ENCODE results near the gene MYO16.
A peak's percentile ranks its signal among the peaks of the same experiment; 100 is the strongest.

Gene MYO16

GRCh38 chr13:108958013-108958376, 328.6 kb downstream of the MYO16 start:
- TF ChIP-seq, protein P1, sequence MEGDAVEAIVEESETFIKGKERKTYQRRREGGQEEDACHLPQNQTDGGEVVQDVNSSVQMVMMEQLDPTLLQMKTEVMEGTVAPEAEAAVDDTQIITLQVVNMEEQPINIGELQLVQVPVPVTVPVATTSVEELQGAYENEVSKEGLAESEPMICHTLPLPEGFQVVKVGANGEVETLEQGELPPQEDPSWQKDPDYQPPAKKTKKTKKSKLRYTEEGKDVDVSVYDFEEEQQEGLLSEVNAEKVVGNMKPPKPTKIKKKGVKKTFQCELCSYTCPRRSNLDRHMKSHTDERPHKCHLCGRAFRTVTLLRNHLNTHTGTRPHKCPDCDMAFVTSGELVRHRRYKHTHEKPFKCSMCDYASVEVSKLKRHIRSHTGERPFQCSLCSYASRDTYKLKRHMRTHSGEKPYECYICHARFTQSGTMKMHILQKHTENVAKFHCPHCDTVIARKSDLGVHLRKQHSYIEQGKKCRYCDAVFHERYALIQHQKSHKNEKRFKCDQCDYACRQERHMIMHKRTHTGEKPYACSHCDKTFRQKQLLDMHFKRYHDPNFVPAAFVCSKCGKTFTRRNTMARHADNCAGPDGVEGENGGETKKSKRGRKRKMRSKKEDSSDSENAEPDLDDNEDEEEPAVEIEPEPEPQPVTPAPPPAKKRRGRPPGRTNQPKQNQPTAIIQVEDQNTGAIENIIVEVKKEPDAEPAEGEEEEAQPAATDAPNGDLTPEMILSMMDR (IDR thresholded peaks at IDR 0.05; ENCODE audit: insufficient read depth, low read depth, low read length, missing control alignments), result no peak
- no peak overlapping the region for H3K4me3 ChIP-seq (ENCODE audit: low read depth, low read length)
- no peak for DNase-seq (ENCODE audit: low read depth)

GRCh38 chr13:108959234-108959633, 329.8 kb downstream of the MYO16 start:
- no peak for DNase-seq (ENCODE audit: low read depth)
- H3K4me3 ChIP-seq (ENCODE audit: low read depth, low read length), result no peak overlapping the region
- TF ChIP-seq, protein P1 (IDR thresholded peaks at IDR 0.05; ENCODE audit: insufficient read depth, low read depth, low read length, missing control alignments), result no peak

DNA sequence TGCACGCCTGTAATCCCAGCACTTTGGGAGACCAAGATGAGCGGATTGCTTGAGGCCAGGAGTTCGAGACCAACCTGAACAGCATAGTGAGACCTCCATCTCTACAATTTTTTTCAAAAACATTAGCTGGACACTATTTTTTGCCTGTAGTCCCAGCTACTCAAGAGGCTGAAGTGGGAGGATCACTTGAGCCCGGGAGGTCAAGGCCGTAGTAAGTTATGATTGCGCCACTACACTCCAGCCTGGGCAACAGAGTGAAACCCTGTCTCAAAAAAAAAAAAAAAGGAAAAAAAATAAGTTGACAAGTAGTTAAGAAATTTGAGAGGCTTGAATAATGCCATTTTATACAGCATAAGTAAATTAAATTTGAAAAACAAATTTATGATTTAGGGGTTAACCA, 330.6 kb downstream of the MYO16 start:
- TF ChIP-seq, protein P1 (IDR thresholded peaks at IDR 0.05; ENCODE audit: insufficient read depth, low read depth, low read length, missing control alignments), result no peak
- DNase-seq (ENCODE audit: low read depth), result no peak
- H3K4me3 ChIP-seq (ENCODE audit: low read depth, low read length), result no peak overlapping the region

GRCh38 chr13:108961542-108962125, 332.2 kb downstream of the MYO16 start:
- no peak overlapping the region for H3K4me3 ChIP-seq (ENCODE audit: low read depth, low read length)
- TF ChIP-seq, protein P1 (IDR thresholded peaks at IDR 0.05; ENCODE audit: insufficient read depth, low read depth, low read length, missing control alignments), result peak; percentile 71
- peak; percentile 54 for DNase-seq (ENCODE audit: low read depth)

DNA sequence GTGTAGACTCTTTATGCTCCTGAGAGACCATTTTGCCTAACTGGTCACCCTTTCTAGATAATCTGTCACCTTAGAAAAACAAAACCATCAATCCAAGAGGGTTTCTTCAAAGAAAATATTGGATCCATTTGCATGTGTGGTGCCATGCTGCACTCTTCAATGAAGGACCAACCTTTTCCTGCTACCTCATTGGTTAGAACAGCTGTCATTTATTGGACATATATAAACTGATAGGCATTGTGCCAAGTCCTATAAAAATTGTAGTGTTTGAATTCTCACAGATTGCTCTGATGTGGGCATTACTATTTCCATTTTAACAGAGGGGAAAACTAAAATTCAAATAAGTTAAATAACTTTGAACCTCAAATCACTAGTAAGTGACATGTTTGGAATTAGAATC, 333.2 kb downstream of the MYO16 start:
- TF ChIP-seq, protein P1 (IDR thresholded peaks at IDR 0.05; ENCODE audit: insufficient read depth, low read depth, low read length, missing control alignments), result no peak

DNA sequence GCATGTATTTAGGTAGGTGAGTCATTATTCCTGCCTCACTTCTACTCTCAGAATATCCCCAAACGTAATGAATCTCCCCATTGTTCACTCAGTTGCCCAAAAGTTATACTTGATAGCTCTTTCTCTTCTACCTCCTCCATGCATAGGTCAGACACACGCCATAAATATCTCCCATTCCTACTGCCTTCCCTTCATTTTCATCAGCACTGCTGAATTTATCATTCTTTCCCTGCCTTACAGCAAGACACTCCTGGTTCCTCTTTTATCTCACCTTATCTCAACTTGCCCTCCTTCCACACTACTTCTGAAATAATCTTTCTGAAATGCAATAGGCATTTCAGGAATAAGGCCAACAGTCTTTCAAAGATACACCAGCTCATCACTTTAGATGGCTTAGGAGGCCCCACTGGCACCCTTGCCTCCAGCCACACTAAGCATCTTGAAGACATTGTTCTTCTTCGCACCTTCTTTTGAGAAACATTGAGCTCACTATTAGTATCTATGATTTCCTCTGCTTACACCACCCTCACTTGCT, 333.9 kb downstream of the MYO16 start:
- no peak for DNase-seq (ENCODE audit: low read depth)
- TF ChIP-seq, protein P1 (IDR thresholded peaks at IDR 0.05; ENCODE audit: insufficient read depth, low read depth, low read length, missing control alignments), result no peak
- no peak overlapping the region for H3K4me3 ChIP-seq (ENCODE audit: low read depth, low read length)

More for the DNA sequence above, 333.2 kb downstream of the MYO16 start:
- H3K4me3 ChIP-seq (ENCODE audit: low read depth, low read length), result no peak overlapping the region
- DNase-seq (ENCODE audit: low read depth), result no peak
